Bronchial epithelial cell (primary cell): Measurements from ENCODE around the gene PDHX. TPM values are rescaled to one million over a fixed set of nuclear protein-coding genes. Genes with fewer than 3 reads are reported as not detected.

Experiments used
- DNase-seq: peaks from one replicate; pipeline ENCODE4 v3.0.0-alpha.2; 2010; ENCODE audit warnings: low read depth
- FAIRE-seq: peaks from 2 replicates; lab custom pipeline; 2011; peaks lifted over from hg19 to GRCh38; lab: Jason Lieb, UNC
- H3K27me3 ChIP-seq: 2 replicates; pipeline ENCODE4 v1.5.1; 2011; ENCODE audit warnings: low read length; ENCODE audit not compliant: control insufficient read depth, insufficient read depth
- H3K36me3 ChIP-seq: 2 replicates; pipeline ENCODE4 v1.5.1; 2011; ENCODE audit warnings: low read length; ENCODE audit not compliant: control insufficient read depth, insufficient read depth
- H3K4me3 ChIP-seq: 2 replicates; pipeline ENCODE4 v1.5.1; 2011; ENCODE audit warnings: mild to moderate bottlenecking, low read depth, low read length, control low read depth
- CTCF ChIP-seq: IDR thresholded peaks from 2 replicates; pipeline ENCODE4 v1.5.1; 2011; ENCODE audit warnings: mild to moderate bottlenecking, moderate library complexity, low read length, control low read depth, inconsistent platforms; ENCODE audit not compliant: insufficient read depth, severe bottlenecking
- total RNA-seq: library from RNA; depleted of rRNA; stranded (reverse); fragments of >200 nt; gene quantifications from 2 replicates; pipeline ENCODE4 v1.2.1, GENCODE V29; 2014

The PDHX gene
- 26.6 and 28.9 TPM in 2 replicates for total RNA-seq

- Histone ChIP-seq H3K4me3 (peak within 1 kb of the TSS; percentile 91), H3K27me3 (no peaks in the 10 kb centered on the region), H3K36me3 (no peaks in the 10 kb centered on the region)
- peak; percentile 95 for DNase-seq
- no peak for FAIRE-seq
- TF ChIP-seq CTCF: no peak
Observed at GRCh38 chr11:34916015-34916842, at the start of gene PDHX, which contains the start of gene APIP. PDHX (plus strand) TSS chr11:34916618; CDS start chr11:34916656, 38 bp downstream. APIP (minus strand) TSS chr11:34916379; CDS start chr11:34916284, 95 bp downstream.

- TF ChIP-seq CTCF: no peak
- FAIRE-seq: no peak
Observed at GRCh38 chr11:34869425-34869824, 47.0 kb upstream of the PDHX start.

GRCh38 chr11:34870548-34871196, 45.7 kb upstream of the PDHX start:
- Histone ChIP-seq H3K36me3 (no peaks in the 10 kb centered on the region), H3K27me3 (no peaks in the 10 kb centered on the region), H3K4me3 (no peak overlapping the region)
- TF ChIP-seq CTCF: no peak
- no peak for FAIRE-seq
- no peak for DNase-seq

More at GRCh38 chr11:34869425-34869824, 47.0 kb upstream of the PDHX start:
- H3K36me3 ChIP-seq: no peaks in the 10 kb centered on the region
- H3K4me3 ChIP-seq: no peak overlapping the region
- DNase-seq: no peak
- H3K27me3 ChIP-seq: no peaks in the 10 kb centered on the region

GRCh38 chr11:34874202-34874601, 42.2 kb upstream of the PDHX start:
- no peak for TF ChIP-seq CTCF
- FAIRE-seq: no peak
- H3K36me3 ChIP-seq: no peaks in the 10 kb centered on the region
- no peak for DNase-seq
- no peaks in the 10 kb centered on the region for H3K27me3 ChIP-seq
- no peak overlapping the region for H3K4me3 ChIP-seq

- no peak for TF ChIP-seq CTCF
Observed at GRCh38 chr11:34877375-34877975, 38.9 kb upstream of the PDHX start.

More at GRCh38 chr11:34877375-34877975, 38.9 kb upstream of the PDHX start:
- Histone ChIP-seq H3K27me3 (no peaks in the 10 kb centered on the region), H3K4me3 (no peak overlapping the region), H3K36me3 (no peaks in the 10 kb centered on the region)
- DNase-seq: no peak
- no peak for FAIRE-seq
